Hepatocyte (in vitro differentiated cells): ENCODE results near the gene GFER. TPM values are rescaled to one million over a fixed set of nuclear protein-coding genes. Genes with fewer than 3 reads are reported as not detected.

ENCODE experiments used
- DNase-seq: peaks from one replicate; pipeline ENCODE4 v3.0.0-alpha.2; 2016; ENCODE audit warnings: low spot score
- H2AFZ ChIP-seq: fragments of 200-600 bp; sonication (generic); 2 replicates; pipeline ENCODE4 v1.6.0; 2016; ENCODE audit warnings: antibody characterized with exemption, mild to moderate bottlenecking
- H3K27ac ChIP-seq: fragments of 200-600 bp; sonication (generic); 2 replicates; pipeline ENCODE4 v1.5.1; 2016; ENCODE audit warnings: mild to moderate bottlenecking
- H3K27me3 ChIP-seq: fragments of 200-600 bp; sonication (generic); 2 replicates; pipeline ENCODE4 v1.6.1; 2016
- H3K36me3 ChIP-seq: fragments of 200-600 bp; sonication (generic); replicated peaks from 2 replicates; pipeline ENCODE4 v1.5.1; 2016; ENCODE audit warnings: low read depth; ENCODE audit not compliant: insufficient read depth
- H3K4me1 ChIP-seq: fragments of 200-600 bp; sonication (generic); 2 replicates; pipeline ENCODE4 v1.5.1; 2016; ENCODE audit warnings: mild to moderate bottlenecking, moderate library complexity; ENCODE audit not compliant: insufficient read depth
- H3K4me2 ChIP-seq: fragments of 200-600 bp; sonication (generic); 2 replicates; pipeline ENCODE4 v1.6.0; 2016
- H3K4me3 ChIP-seq: fragments of 200-600 bp; sonication (generic); 2 replicates; pipeline ENCODE4 v1.5.1; 2016; ENCODE audit warnings: mild to moderate bottlenecking
- H3K79me2 ChIP-seq: fragments of 200-600 bp; sonication (generic); 2 replicates; pipeline ENCODE4 v1.6.0; 2017; ENCODE audit warnings: mild to moderate bottlenecking
- H3K9me2 ChIP-seq: fragments of 200-600 bp; sonication (generic); replicated peaks from 2 replicates; pipeline ENCODE4 v1.6.0; 2017; ENCODE audit warnings: mild to moderate bottlenecking; ENCODE audit not compliant: insufficient read depth
- H3K9me3 ChIP-seq: fragments of 200-600 bp; sonication (generic); 2 replicates; pipeline ENCODE4 v1.5.1; 2016; ENCODE audit warnings: low read depth, mild to moderate bottlenecking
- H4K20me1 ChIP-seq: fragments of 200-600 bp; sonication (generic); 2 replicates; pipeline ENCODE4 v1.6.0; 2016; ENCODE audit warnings: mild to moderate bottlenecking; ENCODE audit not compliant: insufficient read depth, poor library complexity, severe bottlenecking
- CTCF ChIP-seq: fragments of 200-600 bp; sonication (generic); IDR thresholded peaks from 2 replicates; pipeline ENCODE4 v1.5.1; 2016; ENCODE audit warnings: antibody characterized with exemption, mild to moderate bottlenecking; ENCODE audit not compliant: poor library complexity
- EZH2 ChIP-seq: fragments of 200-600 bp; sonication (generic); IDR thresholded peaks from 2 replicates; pipeline ENCODE4 v1.6.1; 2016; ENCODE audit warnings: antibody characterized with exemption, mild to moderate bottlenecking, borderline replicate concordance
- EZH2phosphoT487 ChIP-seq: fragments of 200-600 bp; sonication (generic); IDR thresholded peaks from one replicate; pipeline ENCODE4 v1.6.1; 2018; ENCODE audit warnings: antibody characterized with exemption, mild to moderate bottlenecking, low read depth, moderate library complexity; ENCODE audit not compliant: unreplicated experiment, severe bottlenecking
- WGBS: methylation state at CpG from one replicate; pipeline ENCODE4 v1.1.6; 2016; ENCODE audit warnings: low lambda C conversion rate; ENCODE audit errors: missing lambda C conversion rate; 5-methylcytosine and 5-hydroxymethylcytosine counted together
- polyA plus RNA-seq: library from polyadenylated mRNA; unstranded; fragments of >200 nt; fragmentation: Nextera tagmentation; extraction: Ambion mirVana; gene quantifications from 2 replicates; pipeline ENCODE4 v1.2.1, GENCODE V29; 2016
- total RNA-seq: library from RNA; depleted of rRNA; stranded (reverse); fragments of >200 nt; gene quantifications from 2 replicates; pipeline ENCODE4 v1.2.3, GENCODE V29; 2014

GFER gene
- total and polyA plus RNA-seq, 2 experiments from 2014 or later, result 34.9 to 44.0 TPM

GRCh38 chr16:2019518-2019920 lies 35.5 kb downstream of the GFER start, which contains the start of gene NPW:
NPW (plus strand) TSS chr16:2019785.
- no peaks in the 10 kb centered on the region for H3K36me3 ChIP-seq
- TF ChIP-seq EZH2phosphoT487, result no peak
- no peak for TF ChIP-seq CTCF
- TF ChIP-seq EZH2, result no peak
- H3K9me2 ChIP-seq, result no peaks in the 10 kb centered on the region
- H3K4me3 ChIP-seq, result no peak within 1 kb of the TSS
- H2AFZ ChIP-seq, result no peak within 1 kb of the TSS
- DNase-seq, result no peak
- no peaks in the 10 kb centered on the region for H4K20me1 ChIP-seq
- WGBS, result 14% methylated on average over 15 of the region's 33 CpGs
- peak within 1 kb of the TSS; percentile 80 for H3K4me2 ChIP-seq
- H3K4me1 ChIP-seq, result peaks cover 32% of the 10 kb centered on the region
- no peaks in the 10 kb centered on the region for H3K79me2 ChIP-seq
- H3K9me3 ChIP-seq, result no peaks in the 10 kb centered on the region
- peaks cover 21% of the 10 kb centered on the region for H3K27me3 ChIP-seq
- no peak within 1 kb of the TSS for H3K27ac ChIP-seq

GRCh38 chr16:2019921-2020831 lies 36.2 kb downstream of the GFER start:
- H3K4me3 ChIP-seq, result no peak overlapping the region

GRCh38 chr16:2022723-2023091 lies 38.7 kb downstream of the GFER start:
- DNase-seq, result peak; percentile 69
- Histone ChIP-seq H3K4me1 (peaks cover 36% of the 10 kb centered on the region), H3K36me3 (no peaks in the 10 kb centered on the region), H3K9me3 (no peaks in the 10 kb centered on the region), H3K4me2 (peak overlapping the region; percentile 80), H3K27me3 (peaks cover 21% of the 10 kb centered on the region), H3K27ac (peak overlapping the region; percentile 15), H2AFZ (peak overlapping the region; percentile 60), H4K20me1 (peaks cover 3% of the 10 kb centered on the region), H3K79me2 (peaks cover 8% of the 10 kb centered on the region), H3K9me2 (no peaks in the 10 kb centered on the region), H3K4me3 (no peak overlapping the region)
- TF ChIP-seq EZH2phosphoT487 (no peak), EZH2 (no peak), CTCF (no peak)
- WGBS, result 4% methylated on average over 13 of the region's 14 CpGs

More at GRCh38 chr16:2019921-2020831, 36.2 kb downstream of the GFER start:
- H2AFZ ChIP-seq, result no peak overlapping the region
- no peaks in the 10 kb centered on the region for H3K79me2 ChIP-seq
- H4K20me1 ChIP-seq, result no peaks in the 10 kb centered on the region
- WGBS, result 3% methylated on average over 56 of the region's 96 CpGs
- H3K27me3 ChIP-seq, result peaks cover 21% of the 10 kb centered on the region
- H3K27ac ChIP-seq, result no peak overlapping the region
- H3K36me3 ChIP-seq, result no peaks in the 10 kb centered on the region
- no peaks in the 10 kb centered on the region for H3K9me3 ChIP-seq
- DNase-seq, result peak; percentile 48
- TF ChIP-seq EZH2 (no peak), CTCF (no peak), EZH2phosphoT487 (no peak)
- H3K4me2 ChIP-seq, result peak overlapping the region; percentile 80
- H3K9me2 ChIP-seq, result no peaks in the 10 kb centered on the region
- peaks cover 28% of the 10 kb centered on the region for H3K4me1 ChIP-seq
